Testis (tissue), 3 donors: ENCODE data around the gene UEVLD. TPM values are rescaled to one million over a fixed set of nuclear protein-coding genes. Genes with fewer than 3 reads are reported as not detected.
A peak's percentile ranks its signal among the peaks of the same experiment; 100 is the strongest.

ENCODE experiments used
- DNase-seq: peaks from one replicate; pipeline ENCODE4 v3.0.0-alpha.2; 2019
- H3K27ac ChIP-seq, 2 donors: fragments of 200-600 bp; sonication (generic); one replicate each; pipeline ENCODE4 v1.5.1; 2019
- H3K27me3 ChIP-seq: fragments of 200-600 bp; sonication (generic); one replicate; pipeline ENCODE4 v1.5.1; 2019
- H3K36me3 ChIP-seq: fragments of 200-600 bp; sonication (generic); one replicate; pipeline ENCODE4 v1.5.1; 2017; ENCODE audit warnings: low read depth; ENCODE audit errors: missing control alignments
- H3K4me1 ChIP-seq: fragments of 200-600 bp; sonication (generic); one replicate; pipeline ENCODE4 v1.5.1; 2019
- H3K4me3 ChIP-seq, 2 donors: fragments of 200-600 bp; sonication (generic); one replicate each; pipeline ENCODE4 v1.5.1; 2017 to 2019
- H3K9me3 ChIP-seq: fragments of 200-600 bp; sonication (generic); one replicate; pipeline ENCODE4 v1.5.1; 2017
- POLR2A ChIP-seq: fragments of 450-650 bp; IDR thresholded peaks from one replicate; pipeline ENCODE4 v1.6.1; 2017; ENCODE audit warnings: antibody characterized with exemption, mild to moderate bottlenecking, moderate library complexity
- WGBS, 2 donors: methylation state at CpG; one replicate each; pipeline ENCODE4 v1.1.5; 2018; 5-methylcytosine and 5-hydroxymethylcytosine counted together
- intact Hi-C: fragments of 100-400 bp; cut with DNase I; formaldehyde crosslinking; loops from one replicate; pipeline ENCODE4 v1.15.1; 2023; ENCODE audit warnings: low total_unique reads
- polyA plus RNA-seq: library from polyadenylated mRNA; stranded (reverse); fragments of 350-450 nt; fragmentation: Illumina TruSeq; extraction: RNeasy Lipid Tissue Mini Kit (QIAGEN cat#74804); gene quantifications from one replicate; pipeline ENCODE4 v1.2.3, GENCODE V29; 2014; ENCODE audit warnings: low read depth, low replicate concordance; ENCODE audit not compliant: insufficient read depth
- total RNA-seq, 2 donors: library from RNA; depleted of rRNA; stranded (reverse); fragments of >200 nt; gene quantifications; one replicate each; pipeline ENCODE4 v1.2.3, GENCODE V29; 2016
- TF ChIP-seq, protein P1 (sequence below), 3 experiments: fragments of 450-650 bp in 2 of 3; fragments of 200-600 bp in 1 of 3; sonication (generic) in 1 of 3; IDR thresholded peaks; one replicate each; pipeline ENCODE4 v1.5.1; 2016 to 2019; ENCODE audit warnings: antibody characterized with exemption in 3 of 3, mild to moderate bottlenecking in 2 of 3, moderate library complexity in 1 of 3

Gene UEVLD
- total and polyA plus RNA-seq, 3 donors from 2014 or later, result 15.1 to 25.7 (median 21.9) TPM

DNA sequence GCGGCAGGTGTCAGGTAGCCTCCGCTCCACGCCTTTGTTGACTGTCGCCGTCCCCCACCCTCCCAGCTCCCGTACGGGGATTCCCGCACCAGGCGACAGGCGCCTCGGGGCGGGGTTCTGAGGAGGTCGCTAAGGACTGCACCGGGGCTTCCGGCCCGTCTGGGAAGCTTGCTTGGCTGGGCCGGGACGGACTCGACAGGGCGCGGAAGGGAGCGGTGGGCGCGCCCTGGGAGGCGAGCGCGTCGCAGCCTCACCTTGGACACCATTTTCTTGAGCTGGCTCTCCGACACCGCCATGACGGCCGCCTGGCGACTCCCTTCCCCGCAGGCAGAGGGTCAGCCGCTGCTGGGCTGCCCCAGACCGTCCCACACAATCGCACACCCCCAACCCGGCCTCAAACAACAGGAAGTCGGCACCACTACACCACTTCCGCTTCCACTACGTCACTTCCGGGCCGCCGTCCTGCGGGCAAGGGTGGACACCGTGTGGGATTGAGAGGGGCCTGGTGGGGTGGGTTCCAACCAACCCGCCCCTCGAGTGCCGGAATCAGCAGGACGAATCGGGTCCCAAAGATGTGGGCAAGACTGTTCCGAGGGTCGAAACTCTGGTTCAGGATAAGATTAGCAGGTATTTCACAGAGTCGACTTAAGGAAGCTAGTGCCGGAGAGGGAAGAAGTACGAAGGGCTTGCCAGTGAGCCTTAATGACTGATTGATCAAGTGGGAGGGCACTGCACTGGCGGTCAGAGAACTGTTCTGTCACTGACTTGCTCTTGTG lies 61.8 kb downstream of the UEVLD start, which contains the start of gene TSG101:
Gene TSG101 (minus strand): TSS at position 422 of the 776 bp plus-strand sequence. CDS start 126 bp downstream, at position 296.
- no peaks in the 10 kb centered on the region for H3K27me3 ChIP-seq
- no peaks in the 10 kb centered on the region for H3K9me3 ChIP-seq
- peak; percentile 97 for DNase-seq
- no peaks in the 10 kb centered on the region for H3K36me3 ChIP-seq
- peak within 1 kb of the TSS; percentile 91 to 94 for H3K27ac ChIP-seq
- peaks cover 5% of the 10 kb centered on the region for H3K4me1 ChIP-seq
- peak; percentile 64 for TF ChIP-seq POLR2A
- TF ChIP-seq, protein P1, sequence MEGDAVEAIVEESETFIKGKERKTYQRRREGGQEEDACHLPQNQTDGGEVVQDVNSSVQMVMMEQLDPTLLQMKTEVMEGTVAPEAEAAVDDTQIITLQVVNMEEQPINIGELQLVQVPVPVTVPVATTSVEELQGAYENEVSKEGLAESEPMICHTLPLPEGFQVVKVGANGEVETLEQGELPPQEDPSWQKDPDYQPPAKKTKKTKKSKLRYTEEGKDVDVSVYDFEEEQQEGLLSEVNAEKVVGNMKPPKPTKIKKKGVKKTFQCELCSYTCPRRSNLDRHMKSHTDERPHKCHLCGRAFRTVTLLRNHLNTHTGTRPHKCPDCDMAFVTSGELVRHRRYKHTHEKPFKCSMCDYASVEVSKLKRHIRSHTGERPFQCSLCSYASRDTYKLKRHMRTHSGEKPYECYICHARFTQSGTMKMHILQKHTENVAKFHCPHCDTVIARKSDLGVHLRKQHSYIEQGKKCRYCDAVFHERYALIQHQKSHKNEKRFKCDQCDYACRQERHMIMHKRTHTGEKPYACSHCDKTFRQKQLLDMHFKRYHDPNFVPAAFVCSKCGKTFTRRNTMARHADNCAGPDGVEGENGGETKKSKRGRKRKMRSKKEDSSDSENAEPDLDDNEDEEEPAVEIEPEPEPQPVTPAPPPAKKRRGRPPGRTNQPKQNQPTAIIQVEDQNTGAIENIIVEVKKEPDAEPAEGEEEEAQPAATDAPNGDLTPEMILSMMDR (IDR thresholded peaks at IDR 0.05), result no peak
- intact Hi-C loops, result no loop called here
- H3K4me3 ChIP-seq, result peak within 1 kb of the TSS; percentile 90 to 94
- WGBS, 2 donors, result 0% methylated on average over 33 to 57 of the region's 57 CpGs

DNA sequence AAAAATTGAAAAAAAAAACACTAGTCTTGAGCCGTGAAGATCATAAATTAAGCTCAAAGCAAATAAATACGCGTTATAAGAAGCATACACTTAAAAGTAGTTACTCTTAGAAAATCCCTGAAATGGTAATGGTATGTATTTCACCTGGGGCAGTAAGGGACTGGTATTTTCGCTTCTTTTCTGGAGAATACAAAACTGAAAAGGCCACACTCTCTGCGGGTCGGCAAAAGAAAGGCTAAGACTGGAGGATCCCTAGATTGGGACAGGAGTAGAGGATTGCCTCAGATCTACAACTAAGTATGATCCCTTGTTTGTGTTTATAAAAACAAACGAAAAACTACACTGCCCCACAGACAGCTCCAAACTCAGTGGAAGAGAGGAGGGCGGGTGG lies 62.4 kb downstream of the UEVLD start:
- no peaks in the 10 kb centered on the region for H3K27me3 ChIP-seq
- H3K9me3 ChIP-seq, result no peaks in the 10 kb centered on the region
- TF ChIP-seq, protein P1 (IDR thresholded peaks at IDR 0.05), result no peak
- TF ChIP-seq POLR2A, result no peak
- H3K27ac ChIP-seq, result peak overlapping the region; percentile 91 to 94
- no peak for DNase-seq
- H3K36me3 ChIP-seq, result no peaks in the 10 kb centered on the region
- peak overlapping the region; percentile 90 to 94 for H3K4me3 ChIP-seq
- 0 to 1% methylated on average over 8 of the region's 8 CpGs for WGBS, 2 donors
- H3K4me1 ChIP-seq, result peaks cover 5% of the 10 kb centered on the region
- intact Hi-C loops, result no loop called here

DNA sequence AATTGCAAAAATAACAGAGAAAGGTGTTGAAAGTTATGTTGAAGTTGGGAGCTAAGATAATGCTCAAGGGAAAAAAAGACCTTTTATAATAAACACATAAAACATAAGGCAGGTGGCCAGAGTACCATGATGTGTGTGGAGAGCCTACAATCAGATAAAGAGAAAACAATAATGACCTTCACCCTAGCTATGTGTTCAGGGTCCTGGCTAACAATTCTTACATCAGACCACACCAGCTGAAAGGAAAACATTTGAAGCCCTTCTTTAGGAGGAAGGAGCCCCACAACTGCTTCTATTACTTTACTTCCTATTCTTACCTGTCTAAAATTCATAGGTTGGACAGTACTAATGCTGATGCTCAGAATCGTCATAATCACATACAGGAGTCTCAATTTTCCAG lies 64.3 kb downstream of the UEVLD start:
- no peaks in the 10 kb centered on the region for H3K36me3 ChIP-seq
- H3K4me3 ChIP-seq, result no peak overlapping the region
- intact Hi-C loops, result no loop called here
- no peaks in the 10 kb centered on the region for H3K9me3 ChIP-seq
- TF ChIP-seq, protein P1 (IDR thresholded peaks at IDR 0.05), result no peak
- H3K27ac ChIP-seq, result no peak overlapping the region
- no peaks in the 10 kb centered on the region for H3K27me3 ChIP-seq
- peaks cover 5% of the 10 kb centered on the region for H3K4me1 ChIP-seq
- WGBS, 2 donors, result 65 to 83% methylated on average over 1 of the region's 1 CpG
- DNase-seq, result no peak

DNA sequence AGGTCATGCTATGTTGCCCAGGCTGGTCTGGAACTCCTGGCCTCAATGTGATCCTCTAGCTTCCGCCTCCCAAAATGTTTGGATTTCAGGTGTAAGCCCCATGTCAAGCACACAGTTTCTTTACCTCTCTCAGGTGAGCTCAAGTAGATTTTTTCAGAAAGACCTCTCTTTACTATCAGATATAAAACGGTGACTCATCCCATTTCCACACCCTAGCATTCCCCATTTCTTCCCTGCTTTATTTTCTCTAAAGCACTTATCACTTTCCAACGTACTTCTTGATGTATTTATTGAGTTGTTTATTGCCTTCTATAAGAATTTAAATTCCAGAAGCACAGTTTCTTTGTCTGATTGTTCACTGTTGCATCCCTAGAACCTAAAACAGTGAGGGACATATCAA lies 65.5 kb downstream of the UEVLD start:
- WGBS, 2 donors, result 80 to 86% methylated on average over 3 of the region's 3 CpGs
- Histone ChIP-seq H3K36me3 (no peaks in the 10 kb centered on the region), H3K9me3 (no peaks in the 10 kb centered on the region), H3K4me3 (no peak overlapping the region), H3K4me1 (peaks cover 5% of the 10 kb centered on the region), H3K27me3 (no peaks in the 10 kb centered on the region), H3K27ac (no peak overlapping the region)
- TF ChIP-seq, protein P1 (IDR thresholded peaks at IDR 0.05), result no peak
- TF ChIP-seq POLR2A, result no peak
- no peak for DNase-seq
- intact Hi-C loops, result no loop called here

DNA sequence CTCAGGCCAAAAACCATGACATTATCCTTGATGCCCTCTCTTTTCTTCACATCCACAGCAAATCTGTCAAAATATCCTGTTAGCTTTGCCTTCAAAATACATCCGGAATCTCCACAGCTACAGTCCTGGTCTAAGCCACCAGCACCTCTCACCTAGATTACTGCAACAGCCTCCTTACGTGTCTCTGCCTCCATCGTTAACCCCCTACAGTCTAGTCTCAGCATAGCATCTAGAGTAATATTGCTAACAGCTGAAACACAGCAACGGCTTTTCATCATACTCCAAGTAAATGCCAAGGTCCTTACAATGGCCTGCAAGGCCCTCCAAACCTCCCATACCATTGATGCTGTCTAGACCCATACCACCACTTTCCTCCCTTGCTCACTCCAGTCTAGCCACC lies 66.1 kb downstream of the UEVLD start:
- H3K4me3 ChIP-seq, result no peak overlapping the region
- TF ChIP-seq POLR2A, result no peak
- TF ChIP-seq, protein P1 (IDR thresholded peaks at IDR 0.05), result no peak
- 79 to 92% methylated on average over 4 of the region's 4 CpGs for WGBS, 2 donors
- H3K4me1 ChIP-seq, result peaks cover 5% of the 10 kb centered on the region
- H3K36me3 ChIP-seq, result no peaks in the 10 kb centered on the region
- no peaks in the 10 kb centered on the region for H3K9me3 ChIP-seq
- no peak for DNase-seq
- no peaks in the 10 kb centered on the region for H3K27me3 ChIP-seq
- intact Hi-C loops, result no loop called here
- no peak overlapping the region for H3K27ac ChIP-seq
